Transverse colon (tissue), 4 donors: ENCODE measurements around the gene MCCC2. TPM values are rescaled to one million over a fixed set of nuclear protein-coding genes. Genes with fewer than 3 reads are reported as not detected.

ENCODE experiments used
- DNase-seq: peaks from one replicate; pipeline ENCODE4 v3.0.0-alpha.2; 2019
- H3K27ac ChIP-seq, 4 donors: fragments of 200-600 bp; sonication (generic); 2 replicates each; pipeline ENCODE4 v1.5.1; 2016 to 2018; ENCODE audit warnings: inconsistent platforms in 4 of 4
- H3K27me3 ChIP-seq: fragments of 200-600 bp; sonication (generic); 2 replicates; pipeline ENCODE4 v1.5.1; 2017; ENCODE audit warnings: inconsistent platforms
- H3K36me3 ChIP-seq, 4 donors: fragments of 200-600 bp; sonication (generic); 2 replicates each; pipeline ENCODE4 v1.5.1; 2017 to 2019; ENCODE audit warnings: inconsistent platforms in 4 of 4
- H3K4me1 ChIP-seq, 4 donors: fragments of 200-600 bp; sonication (generic); 2 replicates each; pipeline ENCODE4 v1.5.1; 2017 to 2020; ENCODE audit warnings: inconsistent platforms in 4 of 4
- H3K4me3 ChIP-seq, 4 donors: fragments of 200-600 bp; sonication (generic); 1 replicate in 1 of 4; 2 replicates in 3 of 4; pipeline versions ENCODE4 v1.5.1 to v1.6.1; 2017 to 2019; ENCODE audit warnings: inconsistent platforms in 4 of 4
- H3K9me3 ChIP-seq, 2 donors: fragments of 200-600 bp; sonication (generic); 2 replicates each; pipeline ENCODE4 v1.5.1; 2017 to 2019; ENCODE audit warnings: inconsistent platforms in 2 of 2
- EP300 ChIP-seq: sonication (generic); formaldehyde crosslinking; IDR thresholded peaks from one replicate; pipeline ENCODE4 v1.6.1; 2017; ENCODE audit warnings: antibody characterized with exemption, low read depth
- POLR2A ChIP-seq: fragments of 450-650 bp; IDR thresholded peaks from one replicate; pipeline ENCODE4 v1.6.1; 2016; ENCODE audit warnings: antibody characterized with exemption, mild to moderate bottlenecking, moderate library complexity
- POLR2AphosphoS5 ChIP-seq, 3 donors: sonication (generic); formaldehyde crosslinking; IDR thresholded peaks; one replicate each; pipeline ENCODE4 v1.6.1; 2016; ENCODE audit warnings: antibody characterized with exemption in 3 of 3
- WGBS, 2 donors: methylation state at CpG; one replicate each; pipeline ENCODE4 v1.1.5; 2018; ENCODE audit warnings: low coverage in 1 of 2; 5-methylcytosine and 5-hydroxymethylcytosine counted together
- in situ Hi-C, 4 donors: fragments of 200-750 bp; cut with MboI; loops; one replicate each; pipeline versions ENCODE4 v1.15.0 to v1.15.1; 2017; ENCODE audit warnings: low sequenced_read_pairs in 3 of 4, low pct_ligation_motif_present in 1 of 4, low pct_unique_long_range_greater_than_20kb in 1 of 4
- intact Hi-C: fragments of 100-400 bp; cut with DNase I; formaldehyde crosslinking; loops from one replicate; pipeline ENCODE4 v1.15.1; 2023; ENCODE audit warnings: low total_unique reads
- total RNA-seq, 4 donors: library from RNA; depleted of rRNA; stranded (reverse); fragments of >200 nt; gene quantifications; one replicate each; pipeline ENCODE4 v1.1.0, GENCODE V29; 2016
- TF ChIP-seq, protein P1 (sequence below), 5 experiments: fragments of 200-600 bp in 3 of 5; fragments of 450-650 bp in 2 of 5; sonication (generic) in 3 of 5; IDR thresholded peaks; 1 replicate in 2 of 5; 2 replicates in 3 of 5; pipeline ENCODE4 v1.5.1; 2016 to 2017; ENCODE audit warnings: antibody characterized with exemption in 5 of 5, inconsistent platforms in 3 of 5, mild to moderate bottlenecking in 2 of 5, moderate library complexity in 1 of 5

The MCCC2 gene
- total RNA-seq, 4 donors from 2014 or later = 23.2 to 61.5 (median 43.9) TPM

DNA sequence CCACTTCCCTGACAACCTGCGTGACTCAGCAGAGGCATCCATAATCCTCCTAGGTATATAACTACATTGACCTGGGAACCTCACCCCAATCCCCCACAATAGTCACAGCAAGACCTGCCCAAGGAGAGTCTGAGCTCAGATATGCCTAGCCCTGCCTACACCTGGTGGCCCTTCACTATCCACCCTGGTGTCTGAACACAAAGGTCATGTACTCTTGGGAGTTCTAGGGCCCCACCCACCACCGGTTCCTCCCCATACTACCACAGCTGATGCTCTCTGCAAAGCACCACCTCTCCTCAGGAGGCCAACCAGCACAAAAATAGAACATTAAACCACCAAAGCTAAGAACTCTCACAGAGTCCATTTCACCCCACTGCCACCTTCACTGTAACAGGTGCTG lies 97.2 kb downstream of the MCCC2 start:
- in situ Hi-C loops (no loop called here), intact Hi-C loops (no loop called here)
- H3K9me3 ChIP-seq = no peaks in the 10 kb centered on the region
- no peak for DNase-seq
- H3K27me3 ChIP-seq = no peaks in the 10 kb centered on the region
- no peaks in the 10 kb centered on the region for H3K36me3 ChIP-seq
- TF ChIP-seq POLR2AphosphoS5 (IDR thresholded peaks at IDR 0.05) (no peak), POLR2A (no peak), EP300 (no peak)
- TF ChIP-seq, protein P1, sequence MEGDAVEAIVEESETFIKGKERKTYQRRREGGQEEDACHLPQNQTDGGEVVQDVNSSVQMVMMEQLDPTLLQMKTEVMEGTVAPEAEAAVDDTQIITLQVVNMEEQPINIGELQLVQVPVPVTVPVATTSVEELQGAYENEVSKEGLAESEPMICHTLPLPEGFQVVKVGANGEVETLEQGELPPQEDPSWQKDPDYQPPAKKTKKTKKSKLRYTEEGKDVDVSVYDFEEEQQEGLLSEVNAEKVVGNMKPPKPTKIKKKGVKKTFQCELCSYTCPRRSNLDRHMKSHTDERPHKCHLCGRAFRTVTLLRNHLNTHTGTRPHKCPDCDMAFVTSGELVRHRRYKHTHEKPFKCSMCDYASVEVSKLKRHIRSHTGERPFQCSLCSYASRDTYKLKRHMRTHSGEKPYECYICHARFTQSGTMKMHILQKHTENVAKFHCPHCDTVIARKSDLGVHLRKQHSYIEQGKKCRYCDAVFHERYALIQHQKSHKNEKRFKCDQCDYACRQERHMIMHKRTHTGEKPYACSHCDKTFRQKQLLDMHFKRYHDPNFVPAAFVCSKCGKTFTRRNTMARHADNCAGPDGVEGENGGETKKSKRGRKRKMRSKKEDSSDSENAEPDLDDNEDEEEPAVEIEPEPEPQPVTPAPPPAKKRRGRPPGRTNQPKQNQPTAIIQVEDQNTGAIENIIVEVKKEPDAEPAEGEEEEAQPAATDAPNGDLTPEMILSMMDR (IDR thresholded peaks at IDR 0.05) = no peak
- H3K27ac ChIP-seq = no peak overlapping the region
- WGBS, 2 donors = 33 to 85% methylated on average over 1 to 2 of the region's 2 CpGs
- no peak overlapping the region for H3K4me3 ChIP-seq
- H3K4me1 ChIP-seq = peaks cover 0 to 7% (median 1%) of the 10 kb centered on the region in 4 donors

DNA sequence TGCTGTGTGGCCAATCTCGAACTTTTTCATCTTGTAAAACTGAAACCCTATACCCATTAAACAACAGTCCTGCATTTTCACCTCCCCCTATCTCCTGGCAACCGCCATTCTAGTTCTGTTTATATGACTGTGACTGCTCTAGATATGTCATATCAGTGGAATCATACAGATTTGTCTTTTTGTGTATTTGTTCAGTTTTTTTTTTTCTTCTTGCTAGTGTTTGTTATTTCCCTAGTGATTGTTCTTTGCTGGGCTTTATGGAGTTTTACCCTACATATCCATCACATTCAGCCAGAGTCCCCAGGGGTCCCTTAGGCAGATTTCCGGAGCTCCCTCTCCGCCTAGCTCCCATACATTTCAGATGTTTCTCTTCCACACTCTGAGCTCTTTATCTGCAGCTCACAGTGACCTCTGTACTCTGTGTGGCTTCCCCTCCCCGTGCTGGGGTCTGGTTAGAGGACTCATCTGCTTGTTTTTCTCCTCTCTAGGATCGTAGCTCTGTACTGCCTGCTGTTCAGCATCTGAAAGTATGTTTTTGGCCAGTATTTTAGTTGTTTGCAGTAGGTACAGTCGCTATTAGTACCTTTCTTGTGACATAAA lies 106.8 kb downstream of the MCCC2 start:
- no peak overlapping the region for H3K27ac ChIP-seq
- intact Hi-C loops (no loop called here), in situ Hi-C loops (no loop called here)
- DNase-seq = no peak
- TF ChIP-seq EP300 (no peak), POLR2AphosphoS5 (IDR thresholded peaks at IDR 0.05) (no peak), POLR2A (no peak)
- TF ChIP-seq, protein P1 (IDR thresholded peaks at IDR 0.05) = no peak
- no peaks in the 10 kb centered on the region for H3K27me3 ChIP-seq
- H3K36me3 ChIP-seq = no peaks in the 10 kb centered on the region
- no peaks in the 10 kb centered on the region for H3K9me3 ChIP-seq
- H3K4me1 ChIP-seq = peaks cover 0 to 9% (median 0%) of the 10 kb centered on the region in 4 donors
- 25% methylated on average over 6 to 7 of the region's 7 CpGs for WGBS, 2 donors
- H3K4me3 ChIP-seq = no peak overlapping the region

DNA sequence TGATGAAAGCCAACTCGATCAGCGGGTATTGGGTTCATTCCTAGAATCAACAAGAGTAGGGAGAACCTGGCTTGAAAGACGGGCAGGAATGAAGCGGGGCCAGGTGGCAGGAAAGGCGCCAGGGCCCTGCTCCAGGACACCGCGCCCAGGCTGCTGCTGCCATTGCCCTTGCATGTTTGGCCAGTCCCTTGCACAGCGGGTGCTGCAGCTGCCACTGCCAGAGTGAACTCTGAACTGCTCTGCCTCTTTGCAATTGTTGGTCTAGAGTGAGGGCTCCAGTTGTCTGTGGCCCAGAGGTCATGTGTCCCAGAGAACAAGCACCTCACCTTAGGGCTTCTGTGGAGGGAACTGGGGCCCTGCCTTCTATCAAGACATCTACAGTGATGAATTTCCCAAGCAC lies 107.9 kb downstream of the MCCC2 start:
- Histone ChIP-seq H3K4me1 (peaks cover 0 to 9% (median 0%) of the 10 kb centered on the region in 4 donors), H3K9me3 (no peaks in the 10 kb centered on the region), H3K36me3 (no peaks in the 10 kb centered on the region), H3K27ac (no peak overlapping the region), H3K27me3 (no peaks in the 10 kb centered on the region), H3K4me3 (no peak overlapping the region)
- intact Hi-C loops (no loop called here), in situ Hi-C loops (no loop called here)
- TF ChIP-seq POLR2AphosphoS5 (IDR thresholded peaks at IDR 0.05) (no peak), POLR2A (no peak), EP300 (no peak)
- TF ChIP-seq, protein P1 (IDR thresholded peaks at IDR 0.05) = no peak
- 87 to 93% methylated on average over 7 to 8 of the region's 8 CpGs for WGBS, 2 donors
- DNase-seq = no peak

DNA sequence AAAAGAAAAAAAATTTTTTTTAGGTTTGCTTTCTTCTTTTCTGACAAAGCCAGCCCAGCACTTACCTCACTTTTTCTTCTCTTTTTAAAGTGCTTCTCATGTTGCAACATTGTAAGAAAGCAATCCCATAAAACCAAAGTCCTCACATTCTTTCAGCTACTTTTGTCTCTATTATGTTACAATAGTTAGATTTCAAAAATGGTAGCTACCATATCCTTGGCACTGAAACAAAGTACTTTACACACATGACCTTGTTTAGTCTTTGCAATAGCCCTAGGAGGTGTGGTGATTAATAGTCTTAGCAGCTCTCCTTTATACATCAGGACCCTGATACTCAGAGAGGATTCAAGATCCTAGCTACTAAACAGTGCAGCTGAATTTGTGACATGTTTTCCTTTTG lies 108.5 kb downstream of the MCCC2 start:
- Histone ChIP-seq H3K9me3 (no peaks in the 10 kb centered on the region), H3K36me3 (no peaks in the 10 kb centered on the region), H3K27ac (no peak overlapping the region), H3K4me1 (peaks cover 0 to 9% (median 0%) of the 10 kb centered on the region in 4 donors), H3K27me3 (no peaks in the 10 kb centered on the region), H3K4me3 (no peak overlapping the region)
- TF ChIP-seq POLR2AphosphoS5 (IDR thresholded peaks at IDR 0.05) (no peak), POLR2A (no peak), EP300 (no peak)
- TF ChIP-seq, protein P1 (IDR thresholded peaks at IDR 0.05) = no peak
- DNase-seq = no peak
- intact Hi-C loops (no loop called here), in situ Hi-C loops (no loop called here)
